Erythroblast (primary cell): Measurements from ENCODE around the gene CCDC66.

Experiments used
- GATA1 ChIP-seq: IDR thresholded peaks from 2 replicates; pipeline ENCODE4 v1.6.1; 2011; ENCODE audit warnings: low read depth, mild to moderate bottlenecking, control low read depth, low read length, moderate library complexity
- POLR2A ChIP-seq: IDR thresholded peaks from 2 replicates; pipeline ENCODE4 v1.6.1; 2011; ENCODE audit warnings: mild to moderate bottlenecking, low read length

GRCh38 chr3:56621681-56622080 is 64.7 kb downstream of the CCDC66 start:
- TF ChIP-seq POLR2A, result no peak
- TF ChIP-seq GATA1, result no peak
